ENCODE measurements around the gene E2F1. TPM values are rescaled to one million over a fixed set of nuclear protein-coding genes. Genes with fewer than 3 reads are reported as not detected.

The E2F1 gene
- total and polyA plus RNA-seq, 4 donors, result 0.10 to 11.0 (median 0.88) TPM

DNA sequence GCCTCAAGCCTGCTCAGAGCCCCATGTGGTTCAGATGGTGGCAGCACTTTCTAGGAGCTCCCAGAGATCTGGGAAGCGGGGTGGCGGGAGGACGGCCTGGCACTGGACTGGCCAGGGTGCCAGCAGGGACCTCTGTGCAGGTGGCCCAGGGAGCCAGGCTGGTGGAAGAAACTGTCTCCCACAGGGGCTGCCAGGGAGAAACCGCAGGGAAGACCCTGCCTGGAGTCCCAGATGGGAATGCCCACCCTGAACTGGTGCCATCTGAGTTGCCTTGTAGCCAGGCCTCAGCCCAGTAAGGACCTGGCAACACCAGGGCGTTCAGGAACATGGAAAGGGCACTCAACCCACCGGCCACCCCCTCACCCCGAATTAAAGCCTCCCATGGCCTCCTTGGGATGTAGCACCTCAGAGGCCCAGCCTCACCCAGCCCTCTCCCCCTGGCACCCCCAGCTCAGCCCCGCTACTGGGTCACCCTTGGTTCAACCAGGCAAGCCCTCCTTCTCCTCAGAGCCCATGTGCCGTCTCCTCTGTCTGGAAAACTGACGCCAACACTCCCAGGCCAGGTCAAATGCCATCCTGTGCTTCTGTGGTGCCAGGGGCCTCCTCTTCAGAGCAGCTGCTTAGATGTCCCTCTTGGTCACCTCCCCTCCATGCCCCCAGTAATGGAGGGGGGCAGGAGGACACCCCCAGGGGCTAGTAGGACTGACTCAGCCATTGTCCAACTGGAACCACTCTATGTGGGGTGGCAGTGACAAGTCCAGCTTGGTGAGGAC, 30.0 kb downstream of the E2F1 start:
- Histone ChIP-seq H3K27me3 (ENCODE audit: control insufficient read depth in 4 of 4, insufficient read depth in 4 of 4, low read length in 3 of 4) (no peaks in the 10 kb centered on the region), H3K9me3 (ENCODE audit: control insufficient read depth in 4 of 4, low read length in 3 of 4) (no peaks in the 10 kb centered on the region), H3K36me3 (ENCODE audit: control insufficient read depth in 4 of 4, insufficient read depth in 3 of 4, low read depth in 1 of 4, low read length in 3 of 4) (peaks cover 0 to 2% (median under 1%) of the 10 kb centered on the region in 4 donors), H3K4me1 (ENCODE audit: control insufficient read depth in 4 of 4, insufficient read depth in 4 of 4, low read length in 3 of 4) (peaks cover 0 to 10% (median 8%) of the 10 kb centered on the region in 4 donors), H3K27ac (ENCODE audit: low read depth in 1 of 2, low read length in 2 of 2) (no peak overlapping the region), H3K9ac (ENCODE audit: low read depth in 1 of 2, low read length in 2 of 2) (no peak overlapping the region), H3K4me3 (ENCODE audit: low read depth in 1 of 3, low read length in 3 of 3) (no peak overlapping the region)
- 96% methylated on average over 10 of the region's 10 CpGs for WGBS
- DNase-seq (ENCODE audit: low spot score), result no peak
- TF ChIP-seq HNF4G (IDR thresholded peaks at IDR 0.05) (no peak), NR2F2 (IDR thresholded peaks at IDR 0.05) (no peak), YY1 (IDR thresholded peaks at IDR 0.05) (no peak), EGR1 (IDR thresholded peaks at IDR 0.05; ENCODE audit: low read depth in 2 of 2) (no peak), GABPA (IDR thresholded peaks at IDR 0.05 in 1 of 2, conservative IDR thresholded peaks at IDR 0.05 in 1 of 2) (no peak), FOXA1 (IDR thresholded peaks at IDR 0.05) (no peak), JUND (IDR thresholded peaks at IDR 0.05) (no peak), HNF4A (conservative IDR thresholded peaks at IDR 0.05) (no peak), RAD21 (IDR thresholded peaks at IDR 0.05) (no peak)
- TF ChIP-seq, protein P1, sequence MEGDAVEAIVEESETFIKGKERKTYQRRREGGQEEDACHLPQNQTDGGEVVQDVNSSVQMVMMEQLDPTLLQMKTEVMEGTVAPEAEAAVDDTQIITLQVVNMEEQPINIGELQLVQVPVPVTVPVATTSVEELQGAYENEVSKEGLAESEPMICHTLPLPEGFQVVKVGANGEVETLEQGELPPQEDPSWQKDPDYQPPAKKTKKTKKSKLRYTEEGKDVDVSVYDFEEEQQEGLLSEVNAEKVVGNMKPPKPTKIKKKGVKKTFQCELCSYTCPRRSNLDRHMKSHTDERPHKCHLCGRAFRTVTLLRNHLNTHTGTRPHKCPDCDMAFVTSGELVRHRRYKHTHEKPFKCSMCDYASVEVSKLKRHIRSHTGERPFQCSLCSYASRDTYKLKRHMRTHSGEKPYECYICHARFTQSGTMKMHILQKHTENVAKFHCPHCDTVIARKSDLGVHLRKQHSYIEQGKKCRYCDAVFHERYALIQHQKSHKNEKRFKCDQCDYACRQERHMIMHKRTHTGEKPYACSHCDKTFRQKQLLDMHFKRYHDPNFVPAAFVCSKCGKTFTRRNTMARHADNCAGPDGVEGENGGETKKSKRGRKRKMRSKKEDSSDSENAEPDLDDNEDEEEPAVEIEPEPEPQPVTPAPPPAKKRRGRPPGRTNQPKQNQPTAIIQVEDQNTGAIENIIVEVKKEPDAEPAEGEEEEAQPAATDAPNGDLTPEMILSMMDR (IDR thresholded peaks at IDR 0.05; ENCODE audit: low read depth, low read length, missing input control), result no peak
- TF ChIP-seq, protein P2, sequence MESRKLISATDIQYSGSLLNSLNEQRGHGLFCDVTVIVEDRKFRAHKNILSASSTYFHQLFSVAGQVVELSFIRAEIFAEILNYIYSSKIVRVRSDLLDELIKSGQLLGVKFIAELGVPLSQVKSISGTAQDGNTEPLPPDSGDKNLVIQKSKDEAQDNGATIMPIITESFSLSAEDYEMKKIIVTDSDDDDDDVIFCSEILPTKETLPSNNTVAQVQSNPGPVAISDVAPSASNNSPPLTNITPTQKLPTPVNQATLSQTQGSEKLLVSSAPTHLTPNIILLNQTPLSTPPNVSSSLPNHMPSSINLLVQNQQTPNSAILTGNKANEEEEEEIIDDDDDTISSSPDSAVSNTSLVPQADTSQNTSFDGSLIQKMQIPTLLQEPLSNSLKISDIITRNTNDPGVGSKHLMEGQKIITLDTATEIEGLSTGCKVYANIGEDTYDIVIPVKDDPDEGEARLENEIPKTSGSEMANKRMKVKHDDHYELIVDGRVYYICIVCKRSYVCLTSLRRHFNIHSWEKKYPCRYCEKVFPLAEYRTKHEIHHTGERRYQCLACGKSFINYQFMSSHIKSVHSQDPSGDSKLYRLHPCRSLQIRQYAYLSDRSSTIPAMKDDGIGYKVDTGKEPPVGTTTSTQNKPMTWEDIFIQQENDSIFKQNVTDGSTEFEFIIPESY (IDR thresholded peaks at IDR 0.05), result no peak

DNA sequence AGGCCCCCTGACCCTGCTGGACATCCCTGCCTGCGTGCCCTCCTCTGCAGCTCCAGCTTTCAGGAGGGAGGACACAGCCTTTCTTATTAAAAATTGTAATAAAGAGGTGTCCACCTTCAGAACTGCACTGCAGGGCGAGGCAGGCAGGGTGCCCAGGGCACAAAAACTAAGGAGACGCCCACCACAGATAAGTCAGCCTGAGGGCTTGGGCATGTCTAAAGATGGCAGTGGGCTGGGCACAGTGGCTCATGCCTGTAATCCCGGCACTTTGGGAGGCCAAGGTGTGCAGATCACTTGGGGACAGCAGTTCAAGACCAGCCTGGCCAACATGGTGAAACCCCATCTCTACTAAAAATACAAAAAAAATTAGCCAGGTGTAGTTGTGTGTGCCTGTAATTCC, 31.0 kb downstream of the E2F1 start:
- peaks cover 0 to 10% (median 8%) of the 10 kb centered on the region in 4 donors for H3K4me1 ChIP-seq (ENCODE audit: control insufficient read depth in 4 of 4, insufficient read depth in 4 of 4, low read length in 3 of 4)
- H3K9ac ChIP-seq (ENCODE audit: low read depth in 1 of 2, low read length in 2 of 2), result no peak overlapping the region
- H3K27ac ChIP-seq (ENCODE audit: low read depth in 1 of 2, low read length in 2 of 2), result no peak overlapping the region
- peaks cover 0 to 2% (median under 1%) of the 10 kb centered on the region in 4 donors for H3K36me3 ChIP-seq (ENCODE audit: control insufficient read depth in 4 of 4, insufficient read depth in 3 of 4, low read depth in 1 of 4, low read length in 3 of 4)
- 71% methylated on average over 4 of the region's 4 CpGs for WGBS
- no peaks in the 10 kb centered on the region for H3K27me3 ChIP-seq (ENCODE audit: control insufficient read depth in 4 of 4, insufficient read depth in 4 of 4, low read length in 3 of 4)
- TF ChIP-seq, protein P3, sequence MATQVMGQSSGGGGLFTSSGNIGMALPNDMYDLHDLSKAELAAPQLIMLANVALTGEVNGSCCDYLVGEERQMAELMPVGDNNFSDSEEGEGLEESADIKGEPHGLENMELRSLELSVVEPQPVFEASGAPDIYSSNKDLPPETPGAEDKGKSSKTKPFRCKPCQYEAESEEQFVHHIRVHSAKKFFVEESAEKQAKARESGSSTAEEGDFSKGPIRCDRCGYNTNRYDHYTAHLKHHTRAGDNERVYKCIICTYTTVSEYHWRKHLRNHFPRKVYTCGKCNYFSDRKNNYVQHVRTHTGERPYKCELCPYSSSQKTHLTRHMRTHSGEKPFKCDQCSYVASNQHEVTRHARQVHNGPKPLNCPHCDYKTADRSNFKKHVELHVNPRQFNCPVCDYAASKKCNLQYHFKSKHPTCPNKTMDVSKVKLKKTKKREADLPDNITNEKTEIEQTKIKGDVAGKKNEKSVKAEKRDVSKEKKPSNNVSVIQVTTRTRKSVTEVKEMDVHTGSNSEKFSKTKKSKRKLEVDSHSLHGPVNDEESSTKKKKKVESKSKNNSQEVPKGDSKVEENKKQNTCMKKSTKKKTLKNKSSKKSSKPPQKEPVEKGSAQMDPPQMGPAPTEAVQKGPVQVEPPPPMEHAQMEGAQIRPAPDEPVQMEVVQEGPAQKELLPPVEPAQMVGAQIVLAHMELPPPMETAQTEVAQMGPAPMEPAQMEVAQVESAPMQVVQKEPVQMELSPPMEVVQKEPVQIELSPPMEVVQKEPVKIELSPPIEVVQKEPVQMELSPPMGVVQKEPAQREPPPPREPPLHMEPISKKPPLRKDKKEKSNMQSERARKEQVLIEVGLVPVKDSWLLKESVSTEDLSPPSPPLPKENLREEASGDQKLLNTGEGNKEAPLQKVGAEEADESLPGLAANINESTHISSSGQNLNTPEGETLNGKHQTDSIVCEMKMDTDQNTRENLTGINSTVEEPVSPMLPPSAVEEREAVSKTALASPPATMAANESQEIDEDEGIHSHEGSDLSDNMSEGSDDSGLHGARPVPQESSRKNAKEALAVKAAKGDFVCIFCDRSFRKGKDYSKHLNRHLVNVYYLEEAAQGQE (IDR thresholded peaks at IDR 0.05), result no peak
- TF ChIP-seq RXRA (IDR thresholded peaks at IDR 0.05), result no peak
- no peak for TF ChIP-seq SP1 (IDR thresholded peaks at IDR 0.05)
- no peak for TF ChIP-seq RAD21 (IDR thresholded peaks at IDR 0.05)
- TF ChIP-seq GABPA (IDR thresholded peaks at IDR 0.05 in 1 of 2, conservative IDR thresholded peaks at IDR 0.05 in 1 of 2), result no peak
- no peak for DNase-seq (ENCODE audit: low spot score)
- H3K9me3 ChIP-seq (ENCODE audit: control insufficient read depth in 4 of 4, low read length in 3 of 4), result no peaks in the 10 kb centered on the region
- no peak overlapping the region for H3K4me3 ChIP-seq (ENCODE audit: low read depth in 1 of 3, low read length in 3 of 3)
